Activated CD4-positive, alpha-beta T cell treated with anti-CD3 and anti-CD28 coated beads, Interleukin-2, amount 50 U/mL, for 48 hours (primary cell): ENCODE results near the gene F8A1.
A peak's percentile ranks its signal among the peaks of the same experiment; 100 is the strongest.
"Not testable (repeated sequence)": the region's sequence is repeated elsewhere in the genome, so short reads cannot be mapped to it uniquely, and the experiment has no call there.

Experiments used
- DNase-seq, 2 experiments: peaks; one replicate each; pipeline ENCODE4 v3.0.0-alpha.2; 2020

Gene F8A1

DNA sequence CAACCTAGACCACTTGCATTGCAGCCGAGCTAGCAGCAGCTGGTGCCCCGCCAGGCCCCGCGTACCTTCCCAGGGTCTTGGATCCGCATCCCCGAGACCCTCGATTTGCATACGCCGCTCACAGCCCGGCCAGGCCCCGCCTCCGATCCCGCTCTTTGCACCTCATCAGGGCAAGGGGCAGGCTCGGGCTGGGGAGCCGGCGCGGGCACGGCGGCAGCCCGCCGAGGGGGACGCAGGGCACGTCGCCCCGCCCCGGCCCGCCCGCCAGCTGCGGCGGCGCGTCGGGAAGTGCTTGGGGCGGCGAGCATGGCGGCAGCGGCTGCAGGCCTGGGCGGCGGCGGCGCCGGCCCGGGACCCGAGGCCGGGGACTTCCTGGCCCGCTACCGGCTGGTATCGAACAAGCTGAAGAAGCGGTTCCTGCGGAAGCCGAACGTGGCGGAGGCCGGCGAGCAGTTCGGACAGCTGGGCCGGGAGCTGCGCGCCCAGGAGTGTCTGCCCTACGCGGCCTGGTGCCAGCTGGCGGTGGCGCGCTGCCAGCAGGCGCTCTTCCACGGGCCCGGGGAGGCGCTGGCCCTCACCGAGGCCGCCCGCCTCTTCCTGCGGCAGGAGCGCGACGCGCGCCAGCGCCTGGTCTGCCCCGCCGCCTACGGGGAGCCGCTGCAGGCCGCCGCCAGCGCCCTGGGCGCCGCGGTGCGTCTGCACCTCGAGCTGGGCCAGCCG, at the start of gene F8A1:
TSS of gene F8A1 (plus strand) at position 287 of the 720 bp plus-strand sequence. CDS start at position 307, 20 bp downstream.
- DNase-seq, result peak; percentile 59 to 66

DNA sequence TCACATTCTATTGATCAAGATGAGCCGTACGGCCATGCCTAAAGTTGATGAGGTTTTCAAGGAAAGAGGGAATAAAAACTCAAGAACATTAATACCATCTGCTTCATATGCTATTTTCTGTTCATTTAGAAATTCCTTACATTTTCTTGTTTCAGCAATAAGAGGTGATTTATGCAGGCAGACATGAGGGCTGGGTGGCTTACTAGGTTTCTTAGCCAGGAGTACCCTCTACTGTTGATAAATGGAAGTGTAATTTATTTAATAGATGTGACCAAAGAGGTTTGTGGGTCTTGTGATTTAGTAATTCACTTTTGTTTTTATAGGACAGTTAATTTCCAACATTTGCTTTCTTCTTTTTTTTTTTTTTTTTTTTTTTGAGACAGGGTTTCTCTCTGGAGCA, 45.3 kb upstream of the F8A1 start:
- no peak for DNase-seq

DNA sequence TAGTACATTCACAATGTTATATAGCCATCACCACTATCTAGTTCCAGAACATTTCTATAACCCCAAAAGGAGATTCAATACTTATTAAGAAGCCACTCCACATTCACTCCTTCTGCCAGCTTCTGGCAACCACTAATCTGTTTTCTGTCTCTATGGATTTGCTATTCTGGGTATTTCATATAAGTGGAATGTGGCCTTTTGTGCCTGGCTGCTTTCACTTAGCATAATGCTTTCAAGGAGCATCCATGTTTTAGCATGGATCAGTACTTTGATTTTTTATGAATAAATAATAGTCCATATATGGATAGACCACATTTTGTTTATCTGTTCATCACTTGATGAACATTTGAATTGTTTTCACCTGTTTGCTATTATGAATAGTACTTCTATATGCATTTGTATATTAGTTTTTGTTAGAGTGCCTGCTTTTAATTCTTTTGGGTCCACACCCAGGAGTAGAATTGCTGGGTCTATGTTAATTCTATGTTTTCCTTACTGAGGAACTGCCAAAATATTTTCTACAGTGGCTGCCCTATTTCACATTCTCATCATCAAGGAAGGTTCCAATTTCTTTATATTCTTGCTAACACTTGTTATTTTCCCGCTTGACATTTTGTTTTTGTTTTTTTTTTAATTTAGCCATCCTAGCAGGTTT, 35.1 kb upstream of the F8A1 start:
- DNase-seq, result no peak

DNA sequence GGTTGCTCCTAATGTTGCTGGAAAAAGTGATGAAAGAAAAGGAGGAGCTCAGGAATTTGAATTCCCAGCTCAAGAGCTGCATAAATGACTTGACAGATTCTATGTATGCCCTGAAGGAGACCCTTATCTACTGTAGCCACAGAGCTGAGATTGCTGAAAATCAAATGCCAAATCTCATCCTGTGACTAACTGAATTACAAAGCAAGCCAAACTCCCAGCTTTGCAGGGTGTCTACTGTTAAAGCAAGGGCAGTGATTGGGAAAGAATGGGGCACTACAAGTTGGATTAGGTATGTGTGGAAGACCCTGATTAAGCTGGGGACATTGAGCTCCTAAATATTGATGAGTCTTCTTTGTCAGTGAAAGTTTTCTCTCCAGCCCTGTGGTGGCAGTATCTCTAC, 30.9 kb upstream of the F8A1 start:
- DNase-seq, result no peak

DNA sequence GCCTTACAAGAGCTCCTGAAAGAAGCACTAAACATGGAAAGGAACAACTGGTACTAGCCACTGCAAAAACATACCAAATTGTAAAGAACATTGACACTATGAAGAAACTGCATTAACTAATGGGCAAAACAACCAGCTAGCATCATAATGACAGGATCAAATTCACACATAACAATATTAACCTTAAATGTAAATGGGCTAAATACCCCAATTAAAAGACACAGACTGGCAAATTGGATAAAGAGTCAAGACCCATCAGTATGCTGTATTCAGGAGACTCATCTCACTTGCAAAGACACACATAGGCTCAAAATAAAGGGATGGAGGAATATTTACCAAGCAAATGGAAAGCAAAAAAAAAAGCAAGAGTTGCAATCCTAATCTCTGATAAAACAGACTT, 17.6 kb upstream of the F8A1 start:
- DNase-seq, result not testable (repeated sequence)

DNA sequence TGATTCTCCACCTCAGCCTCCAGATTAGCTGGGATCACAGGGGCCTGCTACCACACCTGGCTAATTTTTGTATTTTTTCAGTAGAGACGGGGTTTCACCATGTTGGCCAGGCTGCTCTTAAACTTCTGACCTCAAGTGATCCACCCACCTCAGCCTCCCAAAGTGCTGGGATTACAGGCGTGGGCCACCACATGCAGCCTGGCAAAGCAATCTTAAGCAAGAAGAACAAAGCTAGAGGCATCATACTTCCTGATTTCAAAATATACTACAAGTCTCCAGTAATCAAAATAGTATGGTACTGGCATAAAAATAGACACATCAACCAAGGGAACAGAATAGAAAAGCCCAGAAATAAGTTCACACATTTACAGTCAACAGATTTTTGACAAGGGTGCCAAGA, 12.8 kb upstream of the F8A1 start:
- DNase-seq, result no peak

DNA sequence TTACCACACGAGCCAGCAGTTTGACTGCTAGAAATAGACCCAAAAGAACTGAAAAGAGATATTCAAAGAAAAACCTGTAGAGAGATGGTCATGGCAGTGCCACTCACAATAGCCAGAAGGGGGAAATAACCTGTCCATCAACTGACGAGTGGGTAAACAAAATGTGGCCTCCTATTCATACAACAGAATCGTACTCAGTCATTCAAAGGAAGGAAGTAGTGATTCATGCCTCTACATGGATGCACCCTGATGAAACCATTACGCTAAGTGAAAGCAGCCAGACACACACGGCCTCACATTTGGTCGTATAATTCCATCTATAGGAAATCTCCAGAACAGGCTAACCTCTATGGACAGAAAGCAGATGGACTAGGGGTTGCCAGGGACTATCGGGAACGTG, 2.1 kb upstream of the F8A1 start:
- DNase-seq, result not testable (repeated sequence)

DNA sequence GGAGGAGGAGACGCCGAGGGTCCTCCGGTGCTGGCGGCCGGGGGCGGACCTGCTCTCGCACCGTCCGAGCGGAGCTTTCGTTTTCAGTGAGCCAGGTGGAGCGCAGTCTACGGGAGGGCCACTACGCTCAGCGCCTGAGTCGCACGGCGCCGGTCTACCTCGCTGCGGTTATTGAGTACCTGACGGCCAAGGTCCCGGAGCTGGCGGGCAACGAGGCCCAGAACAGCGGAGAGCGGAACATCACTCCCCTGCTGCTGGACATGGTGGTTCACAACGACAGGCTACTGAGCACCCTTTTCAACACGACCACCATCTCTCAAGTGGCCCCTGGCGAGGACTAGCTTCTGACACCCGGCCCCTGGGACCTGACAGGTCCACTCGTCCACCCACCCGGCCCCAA, 1.1 kb upstream of the F8A1 start:
- not testable (repeated sequence) for DNase-seq

DNA sequence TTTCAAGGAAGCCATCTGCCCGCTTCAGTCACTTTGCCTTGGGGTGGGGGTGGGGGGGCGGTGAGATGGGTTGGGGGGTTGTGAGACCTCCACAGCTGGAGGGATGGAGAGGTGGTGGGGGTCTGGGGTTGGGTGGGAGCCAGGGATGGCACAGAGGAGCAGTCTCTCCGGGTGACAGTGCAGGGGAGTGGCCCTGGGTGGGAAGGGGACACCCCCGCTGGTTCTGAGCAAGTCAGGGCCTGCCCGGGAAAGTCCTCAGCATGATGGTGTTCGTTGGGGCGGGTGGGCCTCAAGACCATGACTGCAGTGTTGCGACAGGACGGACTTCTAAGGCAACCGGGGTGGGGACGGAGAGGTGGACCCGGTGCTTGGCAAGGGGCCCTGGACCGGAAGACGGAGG, 606 bp upstream of the F8A1 start:
- peak; percentile 6 to 20 for DNase-seq

DNA sequence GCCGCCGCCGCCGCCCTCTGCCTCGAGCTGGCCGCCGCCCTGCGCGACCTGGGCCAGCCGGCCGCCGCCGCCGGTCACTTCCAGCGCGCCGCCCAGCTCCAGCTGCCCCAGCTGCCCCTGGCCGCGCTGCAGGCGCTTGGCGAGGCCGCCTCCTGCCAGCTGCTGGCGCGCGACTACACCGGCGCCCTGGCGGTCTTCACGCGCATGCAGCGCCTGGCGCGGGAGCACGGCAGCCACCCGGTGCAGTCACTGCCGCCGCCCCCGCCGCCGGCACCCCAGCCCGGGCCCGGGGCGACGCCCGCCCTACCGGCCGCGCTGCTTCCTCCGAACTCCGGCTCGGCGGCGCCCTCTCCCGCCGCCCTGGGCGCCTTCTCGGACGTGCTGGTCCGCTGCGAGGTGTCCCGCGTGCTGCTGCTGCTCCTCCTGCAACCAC, 650 bp downstream of the F8A1 start:
- DNase-seq, result not testable (repeated sequence)

DNA sequence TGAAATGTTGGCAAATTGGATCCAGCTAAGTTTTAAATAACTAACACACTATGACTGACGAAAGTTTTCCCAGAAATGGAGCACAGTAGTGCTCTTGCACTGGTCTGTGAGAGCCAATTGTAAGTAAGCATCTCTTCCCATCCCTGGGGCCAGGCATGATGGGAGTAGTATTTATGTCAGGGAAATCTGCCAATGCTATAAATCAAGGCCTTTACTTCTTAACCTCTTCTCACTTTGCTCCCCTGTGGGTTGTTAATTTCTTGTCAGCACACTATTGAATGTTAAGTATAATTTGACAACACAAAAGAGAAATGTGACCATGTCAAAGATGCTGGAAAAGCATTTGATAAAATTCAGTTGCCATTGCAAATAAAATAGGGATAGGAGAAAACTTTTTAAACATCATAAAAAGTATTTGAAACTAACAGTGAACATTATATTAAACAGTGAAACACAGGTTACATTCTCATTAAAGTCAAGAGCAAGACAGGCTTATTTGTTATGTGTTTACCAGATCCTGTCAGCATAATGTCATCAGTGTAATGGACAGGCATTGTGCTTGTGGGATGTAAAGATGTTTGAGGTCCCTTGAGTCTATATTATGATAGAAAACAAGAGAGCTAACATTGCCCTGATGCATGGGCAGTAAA, 5.0 kb downstream of the F8A1 start:
- DNase-seq, result no peak

DNA sequence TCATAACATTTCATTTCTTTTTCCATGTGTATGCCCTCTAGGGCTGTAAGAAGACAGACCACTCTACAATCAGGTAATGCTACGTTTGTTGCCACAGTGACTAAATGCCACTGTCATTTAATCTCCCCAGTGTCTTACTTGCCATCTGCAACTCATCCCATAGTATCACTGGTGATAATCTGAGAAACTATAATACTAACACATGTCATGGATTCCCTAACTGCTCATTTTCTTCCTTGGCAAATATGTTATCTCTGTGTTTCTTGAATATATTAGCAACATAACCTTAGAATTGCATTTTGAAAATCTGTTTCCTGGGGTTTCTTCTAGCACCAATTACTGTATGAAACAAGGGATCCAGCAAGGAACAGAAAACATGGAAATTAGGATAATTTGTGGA, 6.1 kb downstream of the F8A1 start:
- no peak for DNase-seq

DNA sequence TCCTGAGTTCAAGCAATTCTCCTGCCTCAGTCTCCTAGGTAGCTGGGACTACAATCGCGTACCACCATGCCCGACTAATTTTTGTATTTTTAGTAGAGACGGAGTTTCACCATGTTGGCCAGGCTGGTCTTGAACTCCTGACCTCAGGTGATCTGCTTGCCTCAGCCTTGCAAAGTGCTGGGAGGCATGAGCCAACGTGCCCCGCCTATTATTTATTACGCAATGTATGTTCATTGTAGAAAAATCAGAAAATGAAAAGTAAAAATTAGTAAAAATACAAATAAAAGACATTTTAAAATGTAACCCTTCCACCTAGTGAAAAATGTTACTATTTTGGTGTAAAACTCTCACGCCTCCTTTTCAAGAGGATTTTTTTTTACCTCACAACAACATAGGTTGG, 14.2 kb downstream of the F8A1 start:
- DNase-seq, result no peak

DNA sequence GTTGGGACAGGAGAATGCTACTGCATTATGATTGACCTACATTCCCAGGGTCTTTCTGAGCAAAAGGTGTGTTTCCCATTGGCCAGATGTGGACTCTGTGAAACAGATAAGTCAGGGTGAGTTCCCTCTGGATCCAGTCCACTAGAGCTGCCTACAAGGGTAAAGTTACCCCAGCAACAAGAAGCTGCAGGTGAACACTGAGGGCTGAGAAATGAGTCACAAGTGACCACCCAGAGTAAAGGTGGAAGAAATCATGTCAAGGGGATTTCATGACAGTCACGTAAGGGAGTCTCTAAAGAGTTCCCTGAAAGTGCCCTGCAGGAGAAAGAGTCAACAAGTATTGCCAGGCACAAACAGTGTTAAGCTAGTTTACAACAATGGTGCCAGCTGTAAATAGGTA, 16.3 kb downstream of the F8A1 start:
- DNase-seq, result no peak

DNA sequence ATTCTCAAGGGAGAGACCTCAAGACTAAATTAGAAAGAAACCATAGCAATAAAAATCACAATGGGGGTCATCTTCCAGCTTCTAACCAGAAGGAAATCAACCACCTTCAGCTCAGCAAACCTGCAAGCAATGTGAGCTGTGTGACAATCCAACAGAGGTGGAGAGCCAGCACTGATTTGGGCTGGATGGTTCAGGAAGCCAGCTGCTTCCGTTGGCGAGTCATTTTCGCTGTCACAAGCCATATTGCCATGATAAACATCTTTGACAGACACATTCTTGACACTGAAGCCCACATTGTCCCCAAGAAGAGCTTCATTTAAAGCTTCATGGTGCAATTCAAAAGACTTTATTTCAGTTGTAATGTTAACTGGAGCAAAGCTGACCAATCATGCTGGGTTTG, 22.7 kb downstream of the F8A1 start:
- DNase-seq, result no peak

DNA sequence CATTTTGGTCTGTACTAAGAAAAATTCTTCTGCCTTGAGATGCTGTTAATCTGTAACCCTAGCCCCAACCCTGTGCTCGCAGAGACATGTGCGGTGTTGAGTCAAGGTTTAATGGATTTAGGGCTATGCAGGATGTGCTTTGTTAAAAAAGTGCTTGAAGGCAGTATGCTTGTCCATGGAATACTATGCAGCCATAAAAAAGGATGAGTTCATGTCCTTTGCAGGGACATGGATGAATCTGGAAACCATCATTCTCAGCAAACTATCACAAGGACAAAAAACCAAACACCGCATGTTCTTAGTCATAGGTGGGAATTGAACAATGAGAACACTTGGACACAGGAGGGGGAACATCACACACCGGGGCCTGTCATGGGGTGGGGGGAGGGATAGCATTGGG, 23.9 kb downstream of the F8A1 start:
- not testable (repeated sequence) for DNase-seq

DNA sequence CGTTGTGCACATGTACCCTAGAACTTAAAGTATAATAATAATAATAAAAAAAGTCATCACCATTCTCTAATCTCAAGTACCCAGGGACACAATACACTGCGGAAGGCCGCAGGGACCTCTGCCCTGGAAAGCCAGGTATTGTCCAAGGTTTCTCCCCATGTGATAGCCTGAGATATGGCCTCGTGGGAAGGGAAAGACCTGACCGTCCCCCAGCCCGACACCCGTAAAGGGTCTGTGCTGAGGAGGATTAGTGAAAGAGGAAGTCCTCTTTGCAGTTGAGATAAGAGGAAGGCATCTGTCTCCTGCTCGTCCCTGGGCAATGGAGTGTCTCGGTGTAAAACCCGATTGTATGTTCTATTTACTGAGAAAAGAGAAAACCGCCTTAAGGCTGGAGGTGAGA, 24.4 kb downstream of the F8A1 start:
- not testable (repeated sequence) for DNase-seq

DNA sequence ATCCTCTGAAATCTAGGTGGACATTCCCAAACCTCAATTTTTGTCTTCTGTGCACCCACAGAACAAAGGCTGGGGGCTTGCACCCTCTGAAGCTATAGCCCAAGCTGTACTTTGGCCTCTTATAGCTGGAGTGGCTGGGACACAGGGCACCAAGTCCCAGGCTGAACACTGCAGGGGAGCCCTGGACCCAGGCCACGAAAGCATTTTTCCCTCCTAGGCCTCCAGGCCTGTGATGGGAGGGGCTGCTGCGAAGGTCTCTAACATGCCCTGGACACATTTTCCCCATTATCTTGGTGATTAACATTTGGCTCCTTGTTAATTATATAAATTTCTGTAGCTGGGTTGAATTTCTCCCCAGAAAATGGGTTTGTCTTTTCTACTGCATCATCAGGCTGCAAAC, 27.9 kb downstream of the F8A1 start:
- no peak for DNase-seq

DNA sequence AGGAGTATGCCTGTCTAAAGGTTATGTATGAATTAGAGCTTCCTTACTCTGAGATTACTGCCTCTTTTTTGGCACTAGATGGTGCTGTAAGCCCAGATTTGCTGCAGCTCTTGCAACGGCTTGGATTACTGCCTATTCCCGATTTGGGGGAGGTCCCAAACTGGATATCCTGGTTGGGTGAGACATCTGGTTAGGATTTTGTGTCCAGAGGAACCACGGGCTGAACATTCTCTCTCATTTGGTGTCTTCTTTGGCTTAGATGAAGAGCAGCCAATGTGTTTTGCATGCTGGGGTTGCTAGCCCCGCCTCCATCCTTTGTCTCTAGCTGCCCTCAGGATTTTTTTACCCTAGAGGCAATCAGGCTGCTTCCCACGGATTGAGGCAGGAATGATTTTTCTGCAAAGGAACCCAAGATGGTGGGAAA, 31.9 kb downstream of the F8A1 start:
- peak; percentile 12 to 16 for DNase-seq

DNA sequence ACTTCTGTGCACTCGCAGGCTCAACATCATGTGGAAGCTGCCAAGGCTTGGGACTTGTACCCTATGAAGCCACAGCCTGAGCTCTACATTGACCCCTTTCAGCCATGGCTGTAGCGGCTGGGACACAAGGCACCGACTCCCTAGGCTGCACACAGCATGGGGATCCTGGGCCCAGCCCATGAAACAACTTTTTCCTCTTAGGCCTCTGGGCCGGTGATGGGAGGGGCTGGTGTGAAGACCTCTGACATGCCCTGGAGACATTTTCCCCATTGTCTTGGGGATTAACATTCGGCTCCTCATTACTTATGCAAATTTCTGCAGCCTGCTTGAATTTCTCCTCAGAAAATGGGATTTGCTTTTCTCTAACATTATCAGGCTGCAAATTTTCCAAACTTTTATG, 38.6 kb downstream of the F8A1 start:
- DNase-seq, result not testable (repeated sequence)
